Stimulated activated CD4-positive, alpha-beta T cell treated with anti-CD3 and anti-CD28 coated beads, Interleukin-12 subunit alpha, Interleukin-12 subunit beta, amount 100 ng/mL, for 24 hours (primary cell): ENCODE data around the gene ACIN1.
"Not testable (repeated sequence)": the region's sequence is repeated elsewhere in the genome, so short reads cannot be mapped to it uniquely, and the experiment has no call there.

ENCODE experiments used
- DNase-seq, 2 experiments: peaks; one replicate each; pipeline ENCODE4 v3.0.0-alpha.2; 2020; ENCODE audit warnings: low read depth in 2 of 2

Gene ACIN1

GRCh38 chr14:23125011-23125410 is 30.1 kb upstream of the ACIN1 start:
- no peak for DNase-seq

- DNase-seq = no peak
These were observed 29.5 kb upstream of the ACIN1 start for GRCh38 chr14:23124337-23124954.

- DNase-seq = no peak
These were observed 28.5 kb upstream of the ACIN1 start for GRCh38 chr14:23123419-23123818.

- DNase-seq = no peak
These were observed 27.1 kb upstream of the ACIN1 start for GRCh38 chr14:23122086-23122485.

GRCh38 chr14:23121361-23121771 is 26.4 kb upstream of the ACIN1 start:
- DNase-seq = no peak

GRCh38 chr14:23120541-23121251 is 25.8 kb upstream of the ACIN1 start:
- peak; percentile 62 to 76 for DNase-seq

- DNase-seq = no peak
These were observed 24.7 kb upstream of the ACIN1 start for GRCh38 chr14:23119363-23120327.

GRCh38 chr14:23118506-23119362 is 23.8 kb upstream of the ACIN1 start, which contains the start of gene CEBPE:
CEBPE (minus strand) TSS chr14:23119255; CDS start chr14:23119091, 164 bp downstream.
- DNase-seq = no peak

GRCh38 chr14:23117371-23118020 is 22.6 kb upstream of the ACIN1 start:
- no peak for DNase-seq

- no peak for DNase-seq
These were observed 21.0 kb upstream of the ACIN1 start for GRCh38 chr14:23115918-23116317.

- no peak for DNase-seq
These were observed 20.2 kb upstream of the ACIN1 start for GRCh38 chr14:23115039-23115731.

GRCh38 chr14:23114669-23115038 is 19.7 kb upstream of the ACIN1 start:
- DNase-seq = no peak

- DNase-seq = no peak
These were observed 19.2 kb upstream of the ACIN1 start for GRCh38 chr14:23114120-23114458.

- DNase-seq = no peak
These were observed 18.6 kb upstream of the ACIN1 start for GRCh38 chr14:23113431-23114119.

- no peak for DNase-seq
These were observed 17.6 kb upstream of the ACIN1 start for GRCh38 chr14:23112359-23113178.

GRCh38 chr14:23110579-23111365 is 15.8 kb upstream of the ACIN1 start:
- no peak for DNase-seq

- no peak for DNase-seq
These were observed 14.8 kb upstream of the ACIN1 start for GRCh38 chr14:23109769-23110168.

GRCh38 chr14:23108169-23108568 is 13.2 kb upstream of the ACIN1 start:
- DNase-seq = not testable (repeated sequence)
